Body of pancreas (tissue), 4 donors: Measurements from ENCODE around the gene CROCC2. TPM values are rescaled to one million over a fixed set of nuclear protein-coding genes. Genes with fewer than 3 reads are reported as not detected.
A peak's percentile ranks its signal among the peaks of the same experiment; 100 is the strongest.

Source experiments
- ATAC-seq: fragments of 150-250 bp; one replicate; pipeline ENCODE4 v1.9.1; 2016
- DNase-seq, 4 donors: peaks; one replicate each; pipeline ENCODE4 v3.0.0-alpha.2; 2019
- H3K27ac ChIP-seq, 4 donors: fragments of 200-600 bp; sonication (generic); 1 replicate in 3 of 4; 2 replicates in 1 of 4; pipeline versions ENCODE4 v1.5.1 to v1.6.1; 2016 to 2019; ENCODE audit warnings: mild to moderate bottlenecking in 1 of 4, mixed read lengths in 1 of 4, moderate library complexity in 1 of 4
- H3K27me3 ChIP-seq, 2 donors: fragments of 200-600 bp; sonication (generic); one replicate each; pipeline ENCODE4 v1.6.0; 2016; ENCODE audit warnings: mild to moderate bottlenecking in 1 of 2
- H3K36me3 ChIP-seq, 2 donors: fragments of 200-600 bp; sonication (generic); replicated peaks in 1 of 2; 2 replicates each; pipeline ENCODE4 v1.5.1; 2016; ENCODE audit warnings: low read depth in 2 of 2; ENCODE audit not compliant: insufficient read depth in 1 of 2
- H3K4me1 ChIP-seq: fragments of 200-600 bp; sonication (generic); one replicate; pipeline ENCODE4 v1.6.0; 2016
- H3K4me3 ChIP-seq, 2 donors: fragments of 200-600 bp; sonication (generic); 1 replicate in 1 of 2; 2 replicates in 1 of 2; pipeline ENCODE4 v1.5.1; 2016 to 2019
- H3K9me3 ChIP-seq, 3 donors: fragments of 200-600 bp; sonication (generic); 1 replicate in 2 of 3; 2 replicates in 1 of 3; pipeline ENCODE4 v1.5.1; 2016
- CTCF ChIP-seq, 7 experiments: fragments of 450-650 bp in 4 of 7; fragments of 200-600 bp in 3 of 7; sonication (generic) in 3 of 7; IDR thresholded peaks; one replicate each; pipeline ENCODE4 v1.5.1; 2016 to 2019; ENCODE audit warnings: antibody characterized with exemption in 7 of 7
- POLR2A ChIP-seq, 3 donors: fragments of 450-650 bp; IDR thresholded peaks; one replicate each; pipeline ENCODE4 v1.6.1; 2016; ENCODE audit warnings: antibody characterized with exemption in 3 of 3, mild to moderate bottlenecking in 2 of 3
- WGBS, 2 donors: methylation state at CpG; one replicate each; pipeline ENCODE4 v1.1.5; 2017; 5-methylcytosine and 5-hydroxymethylcytosine counted together
- intact Hi-C: fragments of 100-400 bp; cut with DNase I; formaldehyde crosslinking; loops from one replicate; pipeline ENCODE4 v1.15.1; 2023
- total RNA-seq, 2 donors: library from RNA; depleted of rRNA; stranded (reverse); fragments of >200 nt; gene quantifications; one replicate each; pipeline ENCODE4 v1.1.0, GENCODE V29; 2016

The CROCC2 gene
- total RNA-seq, 2 donors from 2014 or later, result under 0.01 TPM; not detected in 1

DNA sequence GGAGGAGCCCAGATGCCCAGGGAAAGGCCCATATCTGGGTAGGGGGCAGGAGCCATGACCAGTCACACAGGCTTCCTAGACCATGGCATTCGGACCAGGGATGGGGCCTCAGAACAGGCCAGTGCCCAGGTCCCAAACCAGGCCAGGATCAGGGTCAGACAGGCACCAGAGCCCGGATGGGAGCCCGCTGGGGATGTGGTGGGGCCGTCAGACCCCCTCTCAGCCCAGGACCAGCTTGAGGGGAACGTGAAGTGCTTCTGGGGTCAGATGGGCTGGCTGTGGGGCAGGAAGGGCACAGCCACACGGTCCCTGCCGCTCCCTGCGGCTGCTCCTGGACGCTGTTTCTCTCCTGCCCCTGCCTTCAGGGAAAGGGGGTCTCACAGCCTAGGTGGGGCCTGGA, 131.4 kb downstream of the CROCC2 start:
- intact Hi-C loops, result no loop called here
- DNase-seq (no peak), ATAC-seq (no peak)
- peaks cover 10% of the 10 kb centered on the region for H3K4me1 ChIP-seq
- no peaks in the 10 kb centered on the region for H3K9me3 ChIP-seq
- 89% methylated on average over 7 to 9 of the region's 9 CpGs for WGBS, 2 donors
- no peaks in the 10 kb centered on the region for H3K27me3 ChIP-seq
- no peaks in the 10 kb centered on the region for H3K36me3 ChIP-seq
- H3K4me3 ChIP-seq, result no peak overlapping the region
- no peak for TF ChIP-seq POLR2A (IDR thresholded peaks at IDR 0.05)
- TF ChIP-seq CTCF (IDR thresholded peaks at IDR 0.05), result no peak
- no peak overlapping the region for H3K27ac ChIP-seq

DNA sequence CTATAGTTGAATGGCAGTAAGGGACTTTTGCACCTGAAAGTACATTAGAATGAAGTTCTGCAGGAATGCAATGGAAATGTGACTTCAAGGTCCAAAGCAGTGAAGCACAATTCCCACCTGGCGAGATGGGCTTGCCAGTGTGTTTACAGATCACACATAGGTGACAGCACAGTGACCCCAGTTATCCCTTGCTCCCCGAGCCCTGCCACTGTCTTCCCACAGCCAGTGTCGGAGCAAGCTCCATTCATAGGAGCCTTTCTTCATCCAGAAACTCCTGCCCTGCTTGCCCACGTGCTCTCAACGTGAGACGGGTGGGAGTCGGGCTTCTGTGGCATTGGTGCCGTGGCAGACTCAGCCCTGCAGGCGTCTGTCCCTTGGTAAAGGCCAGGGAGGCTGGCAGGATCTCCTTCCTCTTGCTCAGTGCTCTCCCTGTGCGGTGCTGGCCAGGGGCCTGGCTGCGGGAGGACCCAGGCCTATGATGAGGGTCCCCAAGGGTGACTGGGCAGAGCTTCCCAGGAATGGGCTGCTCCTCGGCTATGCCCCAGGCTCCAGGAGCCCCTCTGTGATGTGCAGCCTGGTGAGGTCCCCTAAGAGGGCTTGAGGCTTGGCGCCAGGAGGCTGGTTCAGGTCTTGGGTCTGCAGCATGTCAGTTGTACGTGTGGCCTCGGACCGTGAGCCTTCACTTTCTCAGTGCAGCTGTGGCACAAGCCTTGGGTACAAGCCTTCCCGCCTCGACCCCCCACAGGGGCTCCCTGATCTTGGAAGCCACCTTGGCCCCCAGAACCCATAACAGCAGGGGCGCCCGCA, 132.4 kb downstream of the CROCC2 start:
- DNase-seq, result peak in 1 of 4 donors; percentile 10
- TF ChIP-seq POLR2A (IDR thresholded peaks at IDR 0.05) (no peak), CTCF (IDR thresholded peaks at IDR 0.05) (no peak)
- intact Hi-C loops, result no loop called here
- no peak for ATAC-seq
- H3K9me3 ChIP-seq, result no peaks in the 10 kb centered on the region
- no peaks in the 10 kb centered on the region for H3K36me3 ChIP-seq
- 87 to 89% methylated on average over 3 to 20 of the region's 20 CpGs for WGBS, 2 donors
- no peak overlapping the region for H3K27ac ChIP-seq
- H3K4me3 ChIP-seq, result no peak overlapping the region
- H3K4me1 ChIP-seq, result peaks cover 10% of the 10 kb centered on the region
- H3K27me3 ChIP-seq, result no peaks in the 10 kb centered on the region

DNA sequence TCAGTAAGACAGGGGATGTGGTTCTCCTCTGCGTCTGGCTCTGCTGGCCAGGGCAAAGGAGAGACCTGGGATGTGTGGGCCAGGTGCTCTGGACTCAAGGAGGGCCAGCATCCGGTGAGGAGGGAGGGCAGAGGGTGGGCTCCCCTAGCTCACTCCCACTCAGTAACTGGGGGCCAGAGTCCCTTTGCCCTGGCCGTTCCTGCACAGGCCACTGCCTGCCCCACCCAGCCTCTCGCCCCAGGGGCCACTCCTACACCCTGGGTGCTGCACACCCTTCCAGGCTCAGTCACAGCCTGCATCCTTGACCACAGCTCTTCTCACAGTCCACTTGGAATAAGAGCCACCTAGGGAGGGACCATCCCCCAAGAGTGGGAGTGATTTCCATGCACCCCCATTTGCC, 133.3 kb downstream of the CROCC2 start:
- Histone ChIP-seq H3K36me3 (no peaks in the 10 kb centered on the region), H3K4me1 (peaks cover 10% of the 10 kb centered on the region), H3K27ac (no peak overlapping the region), H3K9me3 (no peaks in the 10 kb centered on the region), H3K4me3 (no peak overlapping the region), H3K27me3 (no peaks in the 10 kb centered on the region)
- ATAC-seq, result no peak
- no peak for DNase-seq
- intact Hi-C loops, result no loop called here
- TF ChIP-seq CTCF (IDR thresholded peaks at IDR 0.05), result no peak
- no peak for TF ChIP-seq POLR2A (IDR thresholded peaks at IDR 0.05)
- WGBS, 2 donors, result 96 to 100% methylated on average over 3 to 4 of the region's 4 CpGs

DNA sequence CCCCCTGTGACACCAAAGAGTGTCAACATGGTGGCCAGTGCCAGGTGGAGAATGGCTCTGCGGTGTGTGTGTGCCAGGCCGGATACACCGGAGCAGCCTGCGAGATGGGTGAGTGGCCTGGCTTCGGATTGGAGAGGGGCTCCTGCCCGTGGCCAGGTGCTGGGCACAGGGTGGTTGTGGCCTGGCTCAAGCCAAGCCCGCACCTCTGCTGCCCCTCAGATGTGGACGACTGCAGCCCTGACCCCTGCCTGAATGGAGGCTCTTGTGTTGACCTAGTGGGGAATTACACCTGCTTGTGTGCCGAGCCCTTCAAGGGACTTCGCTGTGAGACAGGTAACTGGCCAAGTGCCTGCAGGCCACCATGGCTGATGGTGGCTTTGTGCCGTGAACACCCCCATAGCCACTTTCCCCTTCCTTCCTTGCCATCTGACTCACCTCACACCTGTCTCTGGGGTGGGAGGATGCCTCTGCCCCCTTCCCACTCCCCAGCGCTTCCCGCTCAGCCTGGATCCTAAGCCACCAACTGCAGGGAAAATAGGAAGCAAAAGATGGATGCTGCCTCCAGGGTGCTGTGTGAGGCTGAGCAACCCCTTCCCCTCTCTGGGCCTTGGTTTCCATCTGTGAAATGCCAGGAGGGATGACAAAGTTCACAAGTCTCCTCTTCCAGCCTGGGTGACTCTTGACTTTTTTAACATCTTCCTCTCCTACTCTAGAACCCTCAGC, 134.1 kb downstream of the CROCC2 start:
- ATAC-seq (no peak), DNase-seq (no peak)
- Histone ChIP-seq H3K27me3 (no peaks in the 10 kb centered on the region), H3K9me3 (no peaks in the 10 kb centered on the region), H3K4me3 (no peak overlapping the region), H3K36me3 (no peaks in the 10 kb centered on the region), H3K4me1 (peaks cover 10% of the 10 kb centered on the region), H3K27ac (no peak overlapping the region)
- TF ChIP-seq CTCF (IDR thresholded peaks at IDR 0.05) (no peak), POLR2A (IDR thresholded peaks at IDR 0.05) (no peak)
- intact Hi-C loops, result no loop called here
- WGBS, 2 donors, result 94 to 97% methylated on average over 9 to 13 of the region's 13 CpGs
